Measurements from ENCODE around the gene GOLT1B.
"Not testable (repeated sequence)": the region's sequence is repeated elsewhere in the genome, so short reads cannot be mapped to it uniquely, and the experiment has no call there.

GOLT1B gene, protein sequence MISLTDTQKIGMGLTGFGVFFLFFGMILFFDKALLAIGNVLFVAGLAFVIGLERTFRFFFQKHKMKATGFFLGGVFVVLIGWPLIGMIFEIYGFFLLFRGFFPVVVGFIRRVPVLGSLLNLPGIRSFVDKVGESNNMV

DNA sequence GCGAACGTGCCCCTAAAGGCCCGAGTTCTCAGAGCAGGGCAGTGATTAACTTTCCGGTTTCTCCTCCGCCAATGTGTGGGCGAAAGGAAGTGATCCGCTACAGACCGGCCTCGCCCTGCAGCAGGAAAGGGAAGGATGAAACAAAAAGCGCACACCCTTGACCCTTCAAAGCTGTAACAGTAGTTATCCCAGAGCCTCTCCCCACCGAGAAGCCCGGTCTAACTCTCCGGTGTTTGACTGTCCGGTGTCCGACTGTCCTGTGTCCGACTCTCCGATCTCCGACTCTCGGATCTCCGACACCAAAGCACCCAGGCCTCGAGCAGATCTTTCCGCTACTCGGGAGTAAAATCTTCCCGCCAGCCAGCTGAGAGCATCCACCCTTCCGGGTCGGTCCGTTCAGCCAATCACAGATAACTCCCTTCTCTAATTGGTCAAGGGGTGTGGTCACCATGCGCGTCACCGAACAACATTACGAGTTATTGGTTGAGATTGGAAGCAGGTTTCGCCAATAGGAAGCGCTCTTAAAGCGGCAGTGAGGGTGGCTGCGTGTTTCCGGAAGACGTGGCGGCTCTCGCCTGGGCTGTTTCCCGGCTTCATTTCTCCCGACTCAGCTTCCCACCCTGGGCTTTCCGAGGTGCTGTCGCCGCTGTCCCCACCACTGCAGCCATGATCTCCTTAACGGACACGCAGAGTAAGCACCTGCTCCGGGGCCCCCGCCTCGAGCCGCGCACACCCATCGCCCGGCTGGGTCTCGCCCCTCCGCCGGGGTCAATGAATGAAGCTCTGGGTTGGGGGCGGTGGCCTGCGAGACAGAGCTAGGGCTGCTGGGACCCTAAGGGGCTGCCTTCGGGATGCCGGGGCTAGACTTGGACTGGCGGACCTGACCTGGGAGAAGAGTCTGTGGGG lies at the start of gene GOLT1B, which contains the start of gene RECQL:
Gene GOLT1B, plus strand, starts transcription at position 532 of the 906 bp plus-strand sequence. Its CDS starts 135 bp downstream, at position 667.
Gene RECQL, minus strand, starts transcription at position 378 of the 906 bp plus-strand sequence. CDS start 2,065 bp downstream, outside the sequence.
- DNase-seq (ENCODE audit: low read depth), result peak; percentile 72

DNA sequence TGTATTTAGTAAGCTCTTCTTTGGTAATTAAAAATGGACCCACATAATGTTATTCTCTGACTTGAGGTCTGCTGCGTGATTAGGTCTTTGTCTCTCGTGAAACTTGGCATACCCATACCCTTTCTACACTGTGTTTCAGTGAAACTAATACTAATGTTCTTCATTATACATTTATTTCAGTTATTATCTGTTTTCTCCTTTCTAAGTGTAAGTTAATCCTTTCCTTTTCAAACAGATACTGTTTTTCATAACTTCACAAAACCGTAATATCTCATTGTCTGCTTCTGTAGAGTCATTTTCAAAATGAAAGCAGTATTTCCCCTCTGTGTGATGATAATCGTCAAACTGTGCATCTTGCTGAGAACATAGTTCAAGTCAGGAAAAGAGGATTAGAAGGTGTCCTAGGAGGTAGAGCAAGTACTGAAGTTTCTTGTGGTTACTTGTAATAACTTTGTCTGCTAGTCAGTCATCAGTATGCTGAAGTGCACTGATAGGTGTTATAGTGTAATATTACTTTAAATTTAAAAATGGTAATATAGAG lies 48.2 kb upstream of the GOLT1B start:
- DNase-seq (ENCODE audit: low read depth), result no peak

DNA sequence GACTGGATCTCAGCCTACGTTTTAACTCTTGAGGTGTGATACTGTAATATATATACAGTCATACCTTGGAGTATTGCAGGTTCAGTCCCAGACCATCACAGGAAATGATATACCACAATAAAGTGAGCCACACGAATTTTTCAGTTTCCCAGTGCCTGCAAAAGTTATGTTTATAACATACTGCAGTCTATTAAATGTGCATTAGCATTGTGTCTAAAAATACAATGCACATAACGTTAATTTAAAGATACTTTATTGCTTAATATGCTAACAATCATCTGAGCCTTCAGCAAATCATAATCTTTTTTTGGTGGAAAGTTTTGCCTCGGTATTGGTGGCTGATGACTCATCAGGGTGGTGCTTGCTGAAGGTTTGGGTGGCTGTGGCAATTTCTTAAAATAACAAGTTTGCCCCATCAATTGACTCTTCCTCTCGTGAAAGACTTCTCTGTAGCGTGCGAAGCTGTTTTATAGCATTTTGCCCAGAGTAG lies 45.3 kb upstream of the GOLT1B start:
- no peak for DNase-seq (ENCODE audit: low read depth)

DNA sequence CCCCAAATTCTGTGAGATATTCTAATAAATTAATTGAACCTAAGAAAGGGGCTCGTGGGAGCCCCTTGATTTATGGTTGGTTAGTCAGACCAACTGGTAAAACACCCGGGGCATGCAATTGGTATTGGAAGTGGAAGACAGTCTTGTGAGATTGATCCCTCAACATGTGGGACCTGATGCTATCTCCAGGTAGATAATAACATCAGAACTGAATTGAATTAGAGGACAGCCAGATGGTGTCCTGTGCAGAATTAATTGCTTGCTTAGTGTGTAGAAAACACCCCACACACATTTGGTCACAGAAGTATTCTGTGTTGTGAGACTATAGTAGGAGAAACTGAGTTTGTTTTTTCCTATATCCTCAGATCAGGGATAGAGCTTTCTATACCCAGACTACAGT lies 42.1 kb upstream of the GOLT1B start:
- DNase-seq (ENCODE audit: low read depth), result no peak

DNA sequence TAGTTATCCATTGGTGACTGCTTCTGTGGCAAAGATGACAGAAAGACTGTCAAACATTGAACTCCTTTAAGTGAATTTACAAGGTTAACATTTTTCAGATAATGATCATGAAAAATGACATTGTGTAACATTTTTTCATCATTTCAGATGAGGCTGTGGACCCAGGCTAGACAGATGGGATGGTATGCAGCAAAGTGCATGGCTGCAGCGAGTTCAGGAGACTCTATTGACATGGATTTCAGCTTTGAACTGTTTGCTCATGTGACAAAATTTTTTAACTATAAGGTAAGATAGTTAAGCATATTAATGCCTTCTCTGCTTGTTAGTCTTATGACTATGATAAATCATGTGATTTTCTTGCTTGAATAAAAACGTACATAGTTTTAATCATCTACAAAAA lies 34.3 kb upstream of the GOLT1B start:
- not testable (repeated sequence) for DNase-seq (ENCODE audit: low read depth)

GRCh38 chr12:21471294-21471693 lies 30.3 kb upstream of the GOLT1B start:
- DNase-seq (ENCODE audit: low read depth), result no peak

- no peak for DNase-seq (ENCODE audit: low read depth)
Measured at GRCh38 chr12:21472197-21472823, 29.3 kb upstream of the GOLT1B start.

DNA sequence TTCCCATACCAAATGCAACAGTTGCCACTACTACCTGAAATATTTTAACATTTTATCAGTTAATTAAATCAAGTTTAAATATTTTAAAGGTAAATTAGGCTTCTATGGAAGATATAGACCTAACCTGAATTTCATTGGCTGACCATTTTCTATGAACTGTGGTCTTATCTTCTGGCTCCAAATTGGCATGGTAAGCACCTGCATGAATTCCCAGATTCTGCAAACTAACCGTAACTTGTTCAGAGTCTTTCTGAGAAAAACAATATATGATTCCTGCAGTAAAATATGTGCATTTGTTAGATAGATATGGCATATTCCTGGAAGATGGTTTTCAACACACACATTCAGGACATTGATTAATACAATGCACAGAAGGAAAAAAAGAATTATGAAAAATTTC lies 26.0 kb upstream of the GOLT1B start:
- no peak for DNase-seq (ENCODE audit: low read depth)

GRCh38 chr12:21476949-21477348 lies 24.6 kb upstream of the GOLT1B start:
- DNase-seq (ENCODE audit: low read depth), result no peak

DNA sequence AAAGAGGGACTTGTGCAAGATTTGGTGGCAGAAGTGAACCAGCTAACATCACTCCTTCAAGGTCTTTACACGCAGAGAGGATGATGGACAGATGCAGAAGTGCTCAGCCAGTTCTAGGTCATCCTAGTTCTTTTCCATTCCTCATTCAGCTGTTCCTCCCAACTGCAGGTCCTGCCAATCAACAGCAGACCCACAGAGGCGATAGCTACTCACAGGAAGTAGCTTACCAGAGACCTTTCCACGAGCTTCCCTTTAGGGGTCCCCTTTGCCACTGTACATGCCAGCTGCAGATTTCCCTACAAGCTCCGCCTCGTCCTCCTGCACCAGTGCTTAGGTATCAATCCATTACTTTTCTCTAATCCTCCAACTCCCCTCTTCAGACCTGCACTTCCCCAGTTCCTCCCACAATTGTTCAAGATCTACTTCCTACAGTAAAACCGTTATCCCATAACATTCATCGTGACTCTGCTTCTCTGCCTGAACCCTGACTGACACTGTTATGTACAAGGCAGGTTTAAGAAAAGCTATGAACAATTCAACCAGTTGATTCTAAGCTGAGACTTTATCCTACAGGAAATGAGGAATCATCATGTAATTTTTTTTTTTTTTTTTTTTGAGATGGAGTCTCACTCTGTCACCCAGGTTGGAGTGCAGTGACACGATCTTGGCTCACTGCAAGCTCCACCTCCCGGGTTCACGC lies 22.7 kb upstream of the GOLT1B start:
- no peak for DNase-seq (ENCODE audit: low read depth)

- DNase-seq (ENCODE audit: low read depth), result no peak
Measured at GRCh38 chr12:21483531-21483930, 18.1 kb upstream of the GOLT1B start.

GRCh38 chr12:21485998-21486397 lies 15.6 kb upstream of the GOLT1B start:
- DNase-seq (ENCODE audit: low read depth), result no peak

GRCh38 chr12:21499765-21500164 lies 1.8 kb upstream of the GOLT1B start:
- no peak for DNase-seq (ENCODE audit: low read depth)

GRCh38 chr12:21500786-21501257 lies 767 bp upstream of the GOLT1B start:
- DNase-seq (ENCODE audit: low read depth), result no peak

GRCh38 chr12:21502164-21502496 lies 541 bp downstream of the GOLT1B start:
- DNase-seq (ENCODE audit: low read depth), result peak; percentile 13

DNA sequence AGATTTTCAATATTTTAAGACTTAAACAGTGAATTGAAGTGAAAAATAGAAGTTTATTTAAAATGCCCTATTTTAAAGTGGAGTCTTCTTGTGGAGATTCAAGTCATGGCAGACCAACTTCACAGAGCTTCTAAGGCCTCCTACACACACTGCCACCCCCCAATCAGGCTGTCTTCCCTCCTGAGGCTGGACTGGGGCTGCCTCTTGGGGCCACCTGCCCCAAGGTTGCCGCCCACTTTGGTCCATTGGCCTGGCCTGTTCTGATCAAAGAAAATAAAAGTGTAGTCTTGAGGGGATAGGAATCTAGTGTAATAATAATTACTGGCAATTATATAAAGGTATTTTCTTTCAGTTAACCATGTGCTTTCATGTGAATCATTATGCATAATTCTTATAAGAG lies 1.3 kb downstream of the GOLT1B start:
- DNase-seq (ENCODE audit: low read depth), result no peak

DNA sequence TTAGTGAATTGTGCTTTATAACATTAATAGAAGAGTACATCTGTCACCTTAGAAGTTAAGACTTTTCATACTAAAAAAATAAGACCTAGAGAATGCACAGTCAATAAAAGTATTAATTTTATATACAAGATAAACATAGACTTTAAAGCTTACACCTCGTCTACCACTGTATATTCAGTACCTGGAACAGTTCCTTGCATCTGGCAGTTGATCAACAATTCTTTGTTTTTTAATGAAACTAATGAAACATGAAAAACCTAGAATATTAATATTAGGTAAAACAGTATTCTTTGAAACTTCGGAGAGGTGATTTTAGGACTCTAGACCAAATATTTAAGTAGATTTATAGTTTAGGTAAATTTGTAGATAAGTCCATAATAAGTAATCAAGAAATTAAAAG lies 4.3 kb downstream of the GOLT1B start:
- no peak for DNase-seq (ENCODE audit: low read depth)

- DNase-seq (ENCODE audit: low read depth), result no peak
Measured at GRCh38 chr12:21507849-21508248, 6.3 kb downstream of the GOLT1B start.

DNA sequence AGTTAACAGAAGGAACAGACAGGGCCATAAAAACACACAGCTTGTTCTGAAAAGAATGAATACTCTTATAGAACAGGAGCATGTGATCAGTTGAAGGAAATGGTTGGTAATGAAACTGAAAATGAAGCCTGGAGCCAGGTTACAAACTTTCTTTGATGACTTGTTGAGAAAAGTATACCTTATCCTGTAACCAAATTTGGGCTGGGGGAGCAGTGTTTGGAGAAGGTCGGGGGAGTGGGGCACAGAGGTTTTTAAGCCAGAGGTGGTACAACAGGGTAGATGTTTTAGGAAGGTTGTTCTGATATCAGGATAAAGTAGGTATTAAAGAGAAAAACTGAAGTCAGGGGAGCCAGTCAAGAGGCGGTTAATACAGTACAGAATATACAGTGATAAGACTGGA lies 8.2 kb downstream of the GOLT1B start:
- DNase-seq (ENCODE audit: low read depth), result no peak

- no peak for DNase-seq (ENCODE audit: low read depth)
Measured at GRCh38 chr12:21516281-21516680, 14.7 kb downstream of the GOLT1B start.

DNA sequence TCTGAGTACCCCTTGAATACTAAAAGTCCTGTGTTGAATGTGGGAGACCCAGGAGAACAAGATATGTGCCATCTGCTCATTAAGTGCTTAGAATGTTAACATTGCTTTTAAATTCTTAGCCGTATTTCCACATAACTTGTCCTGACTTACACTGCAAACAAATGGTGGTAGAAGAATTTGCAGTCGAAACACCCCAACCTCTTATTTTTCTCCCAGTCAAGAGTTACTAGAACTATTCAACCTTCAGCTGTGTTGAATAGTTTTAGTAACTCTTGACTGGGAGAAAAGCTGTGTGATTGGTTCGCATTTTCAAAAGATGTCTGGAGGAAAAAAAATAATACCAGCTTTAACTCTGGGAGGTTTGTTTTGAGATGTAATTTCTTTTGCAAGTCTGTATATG lies 16.9 kb downstream of the GOLT1B start:
- no peak for DNase-seq (ENCODE audit: low read depth)

DNA sequence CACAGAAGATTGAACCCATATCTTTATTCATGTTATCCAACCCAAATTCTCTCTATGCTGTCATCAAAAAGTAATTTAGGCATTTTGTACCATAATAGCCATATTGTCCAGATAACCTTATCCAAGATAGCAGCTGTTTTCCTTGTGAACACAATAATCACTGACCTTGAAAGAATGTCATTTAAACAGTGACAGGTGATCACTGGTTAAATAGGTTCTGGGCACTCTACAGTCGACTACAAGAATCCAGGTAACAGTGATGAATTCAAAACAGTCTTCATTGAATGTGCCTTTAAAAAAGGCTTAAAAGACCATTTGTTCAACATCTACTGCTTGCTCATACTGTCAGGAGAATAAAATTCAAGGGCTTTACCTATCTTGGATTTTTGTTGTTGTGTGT lies 20.0 kb downstream of the GOLT1B start:
- no peak for DNase-seq (ENCODE audit: low read depth)

Measured in stimulated activated CD8-positive, alpha-beta memory T cell treated with anti-CD3 and anti-CD28 coated beads, Interleukin-12 subunit alpha, Interleukin-12 subunit beta, amount 100 ng/mL, for 4 hours (primary cell).